ENCODE results near the gene TTLL10. TPM values are rescaled to one million over a fixed set of nuclear protein-coding genes. Genes with fewer than 3 reads are reported as not detected.

Gene TTLL10
- total RNA-seq, 4 donors from 2014 or later = 0.40 to 0.48 TPM; not detected in 2

DNA sequence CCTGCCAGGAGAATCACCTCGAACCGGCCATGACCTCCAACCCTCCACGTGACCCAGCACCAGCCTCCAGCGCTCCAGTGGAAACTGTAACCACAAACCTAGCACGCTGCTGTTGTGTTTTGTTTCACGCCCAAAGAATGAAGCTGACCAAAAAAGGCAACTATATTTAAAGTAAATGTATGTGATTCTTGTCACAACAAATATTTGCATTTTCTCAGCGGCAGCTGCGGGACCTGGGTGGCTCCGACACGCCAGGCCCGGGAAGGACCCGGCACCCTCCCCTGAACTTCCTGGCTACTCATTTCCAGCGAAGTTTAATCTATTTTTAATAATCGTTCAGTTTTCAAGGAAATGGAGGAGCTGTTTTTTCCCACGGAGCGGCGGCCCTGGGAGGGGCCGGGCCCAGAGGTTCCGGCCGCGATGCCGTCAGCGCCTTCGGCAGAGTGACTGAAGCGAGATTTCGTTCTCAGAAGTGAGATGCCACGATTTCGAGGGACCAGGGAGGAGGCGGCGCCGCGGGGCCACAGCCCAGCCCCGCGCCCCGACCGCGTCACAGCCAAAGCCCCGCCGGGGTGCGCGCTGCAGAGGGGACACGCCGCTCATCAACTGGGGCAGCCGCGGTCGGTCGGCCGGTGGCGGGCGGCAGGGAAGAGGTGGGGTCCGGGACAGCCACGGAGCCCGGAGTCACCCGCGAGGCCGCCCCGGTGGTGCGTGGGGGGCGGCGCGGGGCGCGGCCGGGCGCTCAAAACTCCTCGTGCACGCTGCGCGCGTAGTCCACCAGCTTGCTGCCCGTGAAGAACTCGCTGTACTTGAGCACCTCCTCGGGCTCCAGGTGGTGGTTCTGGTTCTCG is 43.3 kb downstream of the TTLL10 start:
- no peak for DNase-seq
- Histone ChIP-seq H3K4me1 (peaks cover 0 to 21% (median 6%) of the 10 kb centered on the region in 4 donors), H3K4me3 (no peak overlapping the region), H3K27me3 (peaks cover 4% of the 10 kb centered on the region), H3K9me3 (no peaks in the 10 kb centered on the region), H3K36me3 (peaks cover 0 to 38% (median 13%) of the 10 kb centered on the region in 4 donors), H3K27ac (peak overlapping the region in 1 of 4 donors; percentile 34)
- TF ChIP-seq EP300 (IDR thresholded peaks at IDR 0.05; ENCODE audit: low read depth) = no peak
- TF ChIP-seq, protein P1, sequence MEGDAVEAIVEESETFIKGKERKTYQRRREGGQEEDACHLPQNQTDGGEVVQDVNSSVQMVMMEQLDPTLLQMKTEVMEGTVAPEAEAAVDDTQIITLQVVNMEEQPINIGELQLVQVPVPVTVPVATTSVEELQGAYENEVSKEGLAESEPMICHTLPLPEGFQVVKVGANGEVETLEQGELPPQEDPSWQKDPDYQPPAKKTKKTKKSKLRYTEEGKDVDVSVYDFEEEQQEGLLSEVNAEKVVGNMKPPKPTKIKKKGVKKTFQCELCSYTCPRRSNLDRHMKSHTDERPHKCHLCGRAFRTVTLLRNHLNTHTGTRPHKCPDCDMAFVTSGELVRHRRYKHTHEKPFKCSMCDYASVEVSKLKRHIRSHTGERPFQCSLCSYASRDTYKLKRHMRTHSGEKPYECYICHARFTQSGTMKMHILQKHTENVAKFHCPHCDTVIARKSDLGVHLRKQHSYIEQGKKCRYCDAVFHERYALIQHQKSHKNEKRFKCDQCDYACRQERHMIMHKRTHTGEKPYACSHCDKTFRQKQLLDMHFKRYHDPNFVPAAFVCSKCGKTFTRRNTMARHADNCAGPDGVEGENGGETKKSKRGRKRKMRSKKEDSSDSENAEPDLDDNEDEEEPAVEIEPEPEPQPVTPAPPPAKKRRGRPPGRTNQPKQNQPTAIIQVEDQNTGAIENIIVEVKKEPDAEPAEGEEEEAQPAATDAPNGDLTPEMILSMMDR (IDR thresholded peaks at IDR 0.05) = no peak
- no peak for TF ChIP-seq POLR2A (IDR thresholded peaks at IDR 0.05)
- TF ChIP-seq POLR2AphosphoS5 (IDR thresholded peaks at IDR 0.05) = no peak
- intact Hi-C loops (cut with DNase I; ENCODE audit: low total_unique reads) (no loop called here), in situ Hi-C loops (cut with MboI; ENCODE audit: low pct_ligation_motif_present in 1 of 4, low pct_unique_long_range_greater_than_20kb in 1 of 4, low sequenced_read_pairs in 3 of 4) (no loop called here)
- 87 to 91% methylated on average over 9 to 62 of the region's 74 CpGs for WGBS, 2 donors (ENCODE audit: low coverage in 1 of 2)

DNA sequence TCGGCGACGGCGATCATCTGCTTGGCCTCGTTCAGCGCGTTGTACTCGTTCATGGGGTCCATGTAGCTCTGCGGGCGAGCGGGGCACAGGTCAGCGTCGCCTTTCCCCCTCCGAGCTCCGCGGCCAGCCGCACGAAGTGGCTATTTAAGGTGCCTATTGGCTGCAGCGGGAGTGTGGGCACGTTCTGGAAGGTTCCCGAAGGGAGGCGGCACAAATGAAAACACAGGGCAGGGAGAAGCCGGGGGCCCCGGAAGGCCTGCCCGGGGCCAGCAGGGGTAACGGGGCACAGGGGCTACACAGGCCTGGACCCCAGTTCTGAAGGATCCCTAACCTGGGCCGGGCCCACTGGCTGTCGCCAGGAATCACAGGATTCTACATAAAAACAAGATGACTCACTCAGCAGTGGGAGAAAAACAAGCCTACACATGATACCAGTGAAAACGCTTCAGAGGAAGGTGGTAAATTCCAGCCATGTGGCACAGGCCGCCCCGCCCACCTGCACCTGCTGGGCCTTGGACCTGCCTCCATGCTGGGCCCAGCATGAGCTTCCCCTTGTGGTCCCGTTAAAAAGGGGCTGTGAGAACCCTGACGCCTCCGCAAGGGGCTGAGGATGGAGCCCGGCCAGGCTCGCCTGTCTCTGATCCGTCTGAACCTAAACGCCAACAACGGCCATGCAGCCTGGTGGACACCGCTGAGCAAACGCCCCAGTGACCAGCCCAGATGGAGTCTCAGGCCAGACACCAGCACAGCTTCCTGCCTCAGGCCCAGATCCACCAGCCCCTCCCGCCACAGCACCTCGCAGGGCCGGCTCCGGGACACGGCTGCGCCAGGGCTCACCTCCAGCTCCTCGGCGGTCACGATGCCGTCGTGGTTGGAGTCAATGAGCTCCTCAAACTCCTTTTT is 44.2 kb downstream of the TTLL10 start:
- in situ Hi-C loops (cut with MboI; ENCODE audit: low pct_ligation_motif_present in 1 of 4, low pct_unique_long_range_greater_than_20kb in 1 of 4, low sequenced_read_pairs in 3 of 4) (no loop called here), intact Hi-C loops (cut with DNase I; ENCODE audit: low total_unique reads) (no loop called here)
- Histone ChIP-seq H3K36me3 (peaks cover 0 to 43% (median 13%) of the 10 kb centered on the region in 4 donors), H3K27ac (no peak overlapping the region), H3K9me3 (no peaks in the 10 kb centered on the region), H3K4me3 (no peak overlapping the region), H3K27me3 (peaks cover 4% of the 10 kb centered on the region), H3K4me1 (peaks cover 0 to 21% (median 8%) of the 10 kb centered on the region in 4 donors)
- TF ChIP-seq, protein P1 (IDR thresholded peaks at IDR 0.05) = no peak
- TF ChIP-seq POLR2AphosphoS5 (IDR thresholded peaks at IDR 0.05) (no peak), EP300 (IDR thresholded peaks at IDR 0.05; ENCODE audit: low read depth) (no peak), POLR2A (IDR thresholded peaks at IDR 0.05) (no peak)
- WGBS, 2 donors (ENCODE audit: low coverage in 1 of 2) = 85 to 88% methylated on average over 13 to 52 of the region's 52 CpGs
- DNase-seq = no peak

DNA sequence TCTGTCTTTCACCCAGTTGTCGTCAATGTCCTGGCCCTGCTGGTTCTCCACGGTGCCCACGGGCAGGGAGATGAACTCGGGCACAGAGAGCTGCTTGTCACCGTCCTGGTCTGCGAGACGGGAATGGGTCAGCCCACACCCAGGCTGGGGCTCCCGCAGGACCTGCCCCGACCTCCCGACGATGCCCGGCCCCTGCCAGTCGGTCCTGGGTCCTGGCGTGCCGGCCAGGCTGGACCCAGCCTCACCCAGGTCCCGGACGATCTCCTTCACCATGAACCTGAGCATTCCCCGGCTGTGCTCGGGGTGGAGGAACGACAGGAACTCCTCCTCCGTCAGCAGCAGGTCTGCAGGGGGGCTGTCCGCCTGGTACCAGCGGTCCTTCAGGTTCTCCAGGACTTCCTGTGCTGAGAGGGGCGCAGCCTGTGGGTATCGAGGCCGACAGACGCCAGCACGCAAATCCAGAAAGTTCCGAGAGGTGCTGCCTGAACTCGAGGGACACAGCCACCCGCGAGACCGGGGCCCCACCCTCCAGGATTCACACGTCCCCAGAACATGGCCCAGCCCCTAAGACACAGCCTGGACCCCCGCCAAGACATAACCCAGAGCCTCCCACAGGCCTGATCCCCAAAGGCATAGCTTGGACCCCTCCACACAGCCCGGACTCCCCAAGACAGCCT is 45.0 kb downstream of the TTLL10 start:
- Histone ChIP-seq H3K36me3 (peaks cover 0 to 50% (median 13%) of the 10 kb centered on the region in 4 donors), H3K27ac (no peak overlapping the region), H3K4me1 (peaks cover 0 to 14% (median 7%) of the 10 kb centered on the region in 4 donors), H3K4me3 (no peak overlapping the region), H3K9me3 (no peaks in the 10 kb centered on the region), H3K27me3 (no peaks in the 10 kb centered on the region)
- WGBS, 2 donors (ENCODE audit: low coverage in 1 of 2) = 94 to 95% methylated on average over 4 to 35 of the region's 36 CpGs
- in situ Hi-C loops (cut with MboI; ENCODE audit: low pct_ligation_motif_present in 1 of 4, low pct_unique_long_range_greater_than_20kb in 1 of 4, low sequenced_read_pairs in 3 of 4) (no loop called here), intact Hi-C loops (cut with DNase I; ENCODE audit: low total_unique reads) (no loop called here)
- DNase-seq = no peak
- TF ChIP-seq POLR2A (IDR thresholded peaks at IDR 0.05) = no peak
- no peak for TF ChIP-seq EP300 (IDR thresholded peaks at IDR 0.05; ENCODE audit: low read depth)
- TF ChIP-seq, protein P1 (IDR thresholded peaks at IDR 0.05) = no peak
- TF ChIP-seq POLR2AphosphoS5 (IDR thresholded peaks at IDR 0.05) = no peak

All from transverse colon (tissue), 4 donors.